Measurements from ENCODE around the gene PPP2R2D.

DNA sequence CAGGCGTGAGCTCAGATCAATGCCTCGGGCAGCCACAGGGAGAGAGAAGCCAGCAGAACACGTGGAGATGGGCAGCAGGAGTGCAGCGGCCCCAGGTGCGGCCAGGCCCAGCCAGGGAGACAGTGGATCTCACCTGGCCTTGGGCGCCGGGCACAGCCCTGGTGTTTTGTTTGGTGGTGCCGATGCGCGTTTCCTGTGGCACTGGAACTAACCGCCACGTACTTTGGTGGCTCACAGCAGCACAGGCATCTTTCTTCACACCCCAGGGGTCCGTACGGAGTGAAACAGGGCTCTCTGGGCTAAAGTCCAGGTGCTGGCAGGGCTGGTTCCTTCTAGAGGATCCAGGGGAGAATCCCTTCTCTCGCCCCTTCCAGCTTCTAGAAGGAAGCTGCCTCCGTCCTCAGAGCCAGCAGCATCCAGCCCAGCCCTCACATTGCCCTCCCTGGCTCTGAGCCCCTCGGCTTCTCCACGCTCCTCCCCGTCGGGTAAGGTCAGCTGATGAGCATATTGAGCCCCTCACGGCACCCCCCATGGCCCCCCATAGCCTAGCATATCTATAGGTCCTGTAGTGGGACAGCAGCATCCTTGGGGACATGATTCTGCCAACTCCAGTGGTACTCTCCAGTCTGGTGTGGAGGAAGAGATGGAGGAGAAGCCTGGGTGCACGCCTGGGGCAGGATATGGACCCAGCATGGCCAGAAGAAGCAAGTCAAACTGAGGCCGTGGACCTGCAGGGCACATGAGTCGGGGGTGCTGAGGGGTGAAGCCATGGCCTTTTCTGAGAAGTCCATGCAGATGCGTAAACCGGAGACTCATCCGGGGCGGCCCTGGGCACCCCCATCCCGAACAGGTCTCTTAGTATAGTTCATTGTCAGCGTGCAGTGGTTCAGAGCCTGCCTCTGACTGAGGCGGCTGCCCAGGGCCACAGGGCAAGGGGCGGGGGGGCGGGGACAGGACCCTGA is 43.4 kb upstream of the PPP2R2D start:
- TF ChIP-seq, protein P1, sequence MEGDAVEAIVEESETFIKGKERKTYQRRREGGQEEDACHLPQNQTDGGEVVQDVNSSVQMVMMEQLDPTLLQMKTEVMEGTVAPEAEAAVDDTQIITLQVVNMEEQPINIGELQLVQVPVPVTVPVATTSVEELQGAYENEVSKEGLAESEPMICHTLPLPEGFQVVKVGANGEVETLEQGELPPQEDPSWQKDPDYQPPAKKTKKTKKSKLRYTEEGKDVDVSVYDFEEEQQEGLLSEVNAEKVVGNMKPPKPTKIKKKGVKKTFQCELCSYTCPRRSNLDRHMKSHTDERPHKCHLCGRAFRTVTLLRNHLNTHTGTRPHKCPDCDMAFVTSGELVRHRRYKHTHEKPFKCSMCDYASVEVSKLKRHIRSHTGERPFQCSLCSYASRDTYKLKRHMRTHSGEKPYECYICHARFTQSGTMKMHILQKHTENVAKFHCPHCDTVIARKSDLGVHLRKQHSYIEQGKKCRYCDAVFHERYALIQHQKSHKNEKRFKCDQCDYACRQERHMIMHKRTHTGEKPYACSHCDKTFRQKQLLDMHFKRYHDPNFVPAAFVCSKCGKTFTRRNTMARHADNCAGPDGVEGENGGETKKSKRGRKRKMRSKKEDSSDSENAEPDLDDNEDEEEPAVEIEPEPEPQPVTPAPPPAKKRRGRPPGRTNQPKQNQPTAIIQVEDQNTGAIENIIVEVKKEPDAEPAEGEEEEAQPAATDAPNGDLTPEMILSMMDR (IDR thresholded peaks at IDR 0.05) = no peak
- TF ChIP-seq EP300 (IDR thresholded peaks at IDR 0.05) = no peak

Data from stomach (tissue), 4 donors.